ENCODE measurements around the gene TSC22D3. TPM values are rescaled to one million over a fixed set of nuclear protein-coding genes. Genes with fewer than 3 reads are reported as not detected.

Gene TSC22D3
- total and polyA plus RNA-seq, 2 donors (not counting 1 experiment from before 2014, with no cell fraction given): 24.2 to 51.5 TPM

GRCh38 chrX:107675365-107675654, 100.3 kb downstream of the TSC22D3 start:
- TF ChIP-seq CTCF (conservative IDR thresholded peaks at IDR 0.05 in 1 of 2, IDR thresholded peaks at IDR 0.05 in 1 of 2; ENCODE audit: low read depth in 1 of 2, low read length in 2 of 2) (no peak), EZH2 (IDR thresholded peaks at IDR 0.05; ENCODE audit: low read length, missing control alignments) (no peak)
- Histone ChIP-seq H3K4me2 (ENCODE audit: extremely low read depth, insufficient read depth, low read length) (no peak overlapping the region), H3K36me3 (ENCODE audit: control insufficient read depth, insufficient read depth, low read length) (no peaks in the 10 kb centered on the region), H3K27me3 (ENCODE audit: control insufficient read depth, insufficient read depth, low read length) (peaks cover 2% of the 10 kb centered on the region), H3K4me1 (ENCODE audit: control insufficient read depth, extremely low read depth, insufficient read depth, low read length) (peaks cover 11% of the 10 kb centered on the region), H2AFZ (ENCODE audit: low read length) (no peak overlapping the region), H3K79me2 (ENCODE audit: control insufficient read depth, insufficient read depth, low read length) (no peaks in the 10 kb centered on the region), H3K9ac (ENCODE audit: insufficient read depth, low read length) (no peak overlapping the region), H3K9me3 (ENCODE audit: control insufficient read depth, insufficient read depth, low read depth, low read length) (no peaks in the 10 kb centered on the region), H4K20me1 (ENCODE audit: control insufficient read depth, extremely low read depth, insufficient read depth, low read length) (no peaks in the 10 kb centered on the region), H3K27ac (ENCODE audit: insufficient read depth, low read length) (no peak overlapping the region), H3K4me3 (replicated peaks in 1 of 4; ENCODE audit: control extremely low read depth in 1 of 4, insufficient read depth in 1 of 4, low read depth in 3 of 4, low read length in 4 of 4) (peak overlapping the region in 1 of 4 experiments; percentile 90)
- no peak for DNase-seq (ENCODE audit: low read depth in 2 of 2)

- peaks cover 11% of the 10 kb centered on the region for H3K4me1 ChIP-seq (ENCODE audit: control insufficient read depth, extremely low read depth, insufficient read depth, low read length)
- peak overlapping the region; percentile 43 for H3K27ac ChIP-seq (ENCODE audit: insufficient read depth, low read length)
- H3K4me3 ChIP-seq (replicated peaks in 1 of 4; ENCODE audit: control extremely low read depth in 1 of 4, insufficient read depth in 1 of 4, low read depth in 3 of 4, low read length in 4 of 4): peak overlapping the region in 1 of 4 experiments; percentile 90
- H2AFZ ChIP-seq (ENCODE audit: low read length): no peak overlapping the region
- no peak overlapping the region for H3K9ac ChIP-seq (ENCODE audit: insufficient read depth, low read length)
- H3K4me2 ChIP-seq (ENCODE audit: extremely low read depth, insufficient read depth, low read length): peak overlapping the region; percentile 25
- TF ChIP-seq EZH2 (IDR thresholded peaks at IDR 0.05; ENCODE audit: low read length, missing control alignments) (no peak), CTCF (conservative IDR thresholded peaks at IDR 0.05 in 1 of 2, IDR thresholded peaks at IDR 0.05 in 1 of 2; ENCODE audit: low read depth in 1 of 2, low read length in 2 of 2) (no peak)
- no peaks in the 10 kb centered on the region for H3K27me3 ChIP-seq (ENCODE audit: control insufficient read depth, insufficient read depth, low read length)
- H3K9me3 ChIP-seq (ENCODE audit: control insufficient read depth, insufficient read depth, low read depth, low read length): no peaks in the 10 kb centered on the region
- peak; percentile 25 to 96 for DNase-seq (ENCODE audit: low read depth in 2 of 2)
- no peaks in the 10 kb centered on the region for H3K36me3 ChIP-seq (ENCODE audit: control insufficient read depth, insufficient read depth, low read length)
- no peaks in the 10 kb centered on the region for H4K20me1 ChIP-seq (ENCODE audit: control insufficient read depth, extremely low read depth, insufficient read depth, low read length)
- H3K79me2 ChIP-seq (ENCODE audit: control insufficient read depth, insufficient read depth, low read length): no peaks in the 10 kb centered on the region
Measured at GRCh38 chrX:107674480-107675364, 100.9 kb downstream of the TSC22D3 start.

- H3K4me2 ChIP-seq (ENCODE audit: extremely low read depth, insufficient read depth, low read length): no peak overlapping the region
Measured at GRCh38 chrX:107673933-107674479, 101.6 kb downstream of the TSC22D3 start.

More at GRCh38 chrX:107673933-107674479, 101.6 kb downstream of the TSC22D3 start:
- no peaks in the 10 kb centered on the region for H3K9me3 ChIP-seq (ENCODE audit: control insufficient read depth, insufficient read depth, low read depth, low read length)
- TF ChIP-seq CTCF (conservative IDR thresholded peaks at IDR 0.05 in 1 of 2, IDR thresholded peaks at IDR 0.05 in 1 of 2; ENCODE audit: low read depth in 1 of 2, low read length in 2 of 2) (no peak), EZH2 (IDR thresholded peaks at IDR 0.05; ENCODE audit: low read length, missing control alignments) (no peak)
- H3K27me3 ChIP-seq (ENCODE audit: control insufficient read depth, insufficient read depth, low read length): no peaks in the 10 kb centered on the region
- H3K36me3 ChIP-seq (ENCODE audit: control insufficient read depth, insufficient read depth, low read length): no peaks in the 10 kb centered on the region
- H3K79me2 ChIP-seq (ENCODE audit: control insufficient read depth, insufficient read depth, low read length): no peaks in the 10 kb centered on the region
- peak overlapping the region in 1 of 4 experiments; percentile 90 for H3K4me3 ChIP-seq (replicated peaks in 1 of 4; ENCODE audit: control extremely low read depth in 1 of 4, insufficient read depth in 1 of 4, low read depth in 3 of 4, low read length in 4 of 4)
- no peak overlapping the region for H3K9ac ChIP-seq (ENCODE audit: insufficient read depth, low read length)
- H4K20me1 ChIP-seq (ENCODE audit: control insufficient read depth, extremely low read depth, insufficient read depth, low read length): no peaks in the 10 kb centered on the region
- DNase-seq (ENCODE audit: low read depth in 2 of 2): peak in 1 of 2 donors; percentile 94
- peaks cover 11% of the 10 kb centered on the region for H3K4me1 ChIP-seq (ENCODE audit: control insufficient read depth, extremely low read depth, insufficient read depth, low read length)
- peak overlapping the region; percentile 43 for H3K27ac ChIP-seq (ENCODE audit: insufficient read depth, low read length)
- no peak overlapping the region for H2AFZ ChIP-seq (ENCODE audit: low read length)
